IPS-18c (cell line): Measurements from ENCODE around the gene ERP27.

Experiments used
- H3K4me3 ChIP-seq: 2 replicates; pipeline ENCODE4 v1.7.0; 2013; ENCODE audit warnings: low read depth, mild to moderate bottlenecking, low read length, moderate library complexity; ENCODE audit not compliant: insufficient read depth
- H3K9me3 ChIP-seq: one replicate; pipeline ENCODE4 v1.6.1; 2013; ENCODE audit warnings: mild to moderate bottlenecking, low read length, moderate library complexity; ENCODE audit not compliant: control insufficient read depth, insufficient read depth

The ERP27 gene

DNA sequence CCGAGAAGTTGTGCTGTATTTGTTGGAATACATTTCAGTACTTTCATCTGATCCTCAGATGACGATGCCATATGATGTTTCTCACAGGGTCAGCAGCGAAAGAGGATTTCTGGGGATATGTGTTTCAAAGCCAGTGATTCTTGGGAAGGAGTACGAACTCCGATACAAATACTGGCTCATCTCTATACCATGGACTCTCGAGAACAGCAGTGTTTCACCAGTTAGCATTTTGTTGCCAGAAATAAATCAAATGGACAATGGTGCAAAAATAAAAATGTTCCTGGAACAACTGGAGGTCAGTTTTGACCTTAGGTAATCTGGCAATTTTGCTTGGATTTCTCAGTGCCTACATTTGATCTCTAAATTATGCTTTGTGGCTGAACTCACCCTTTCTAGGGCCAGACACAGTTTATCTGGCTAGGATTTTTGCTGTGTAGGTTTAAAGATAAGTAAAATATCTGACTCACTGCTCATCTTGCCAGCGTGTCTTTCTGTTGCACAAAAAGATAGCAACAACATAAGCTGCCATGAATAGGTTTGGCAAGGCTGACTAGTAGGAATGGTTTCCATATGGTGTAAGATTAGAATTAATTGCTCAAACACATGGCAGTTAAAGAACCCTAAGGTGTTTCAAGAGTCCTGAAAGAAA, 41.7 kb downstream of the ERP27 start:
- H3K9me3 ChIP-seq, result no peaks in the 10 kb centered on the region
- no peak overlapping the region for H3K4me3 ChIP-seq

DNA sequence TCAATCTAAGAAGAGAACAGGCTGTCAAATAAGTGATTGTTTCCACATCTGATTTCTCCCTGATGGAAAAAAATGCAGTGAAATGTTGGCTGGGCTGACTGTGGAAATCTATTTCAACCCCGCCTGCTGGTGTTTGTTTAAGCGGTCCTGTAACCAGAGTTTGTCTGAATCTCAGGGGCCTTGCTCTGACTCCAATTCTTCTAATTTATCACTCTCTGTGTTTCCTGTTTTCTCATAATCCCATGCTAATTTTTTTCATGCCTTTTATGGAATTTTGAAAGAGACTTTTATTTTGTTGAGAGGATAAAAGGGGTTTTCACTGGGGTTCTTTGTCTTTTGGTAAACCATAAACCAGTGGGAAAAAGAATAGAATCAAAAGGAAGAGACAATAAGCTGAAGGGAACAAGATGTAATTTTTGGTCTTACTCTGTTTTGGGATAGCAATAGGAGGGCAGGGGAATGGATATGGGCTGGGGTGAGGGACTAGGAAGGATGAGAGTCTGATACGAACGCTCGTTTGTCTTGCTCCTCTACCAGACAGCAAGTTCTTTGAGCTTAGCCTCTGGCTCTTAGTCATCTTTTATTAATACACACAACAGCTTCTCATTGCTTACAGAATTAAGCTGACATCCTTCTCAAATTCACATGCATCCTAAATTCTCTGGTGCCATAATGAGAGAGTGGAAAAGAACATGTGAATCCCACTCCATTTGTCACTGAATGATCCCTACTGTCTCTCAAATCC, 44.7 kb downstream of the ERP27 start:
- H3K9me3 ChIP-seq, result no peaks in the 10 kb centered on the region
- no peak overlapping the region for H3K4me3 ChIP-seq

GRCh38 chr12:14892726-14893505, 45.4 kb downstream of the ERP27 start:
- no peaks in the 10 kb centered on the region for H3K9me3 ChIP-seq
- no peak overlapping the region for H3K4me3 ChIP-seq

DNA sequence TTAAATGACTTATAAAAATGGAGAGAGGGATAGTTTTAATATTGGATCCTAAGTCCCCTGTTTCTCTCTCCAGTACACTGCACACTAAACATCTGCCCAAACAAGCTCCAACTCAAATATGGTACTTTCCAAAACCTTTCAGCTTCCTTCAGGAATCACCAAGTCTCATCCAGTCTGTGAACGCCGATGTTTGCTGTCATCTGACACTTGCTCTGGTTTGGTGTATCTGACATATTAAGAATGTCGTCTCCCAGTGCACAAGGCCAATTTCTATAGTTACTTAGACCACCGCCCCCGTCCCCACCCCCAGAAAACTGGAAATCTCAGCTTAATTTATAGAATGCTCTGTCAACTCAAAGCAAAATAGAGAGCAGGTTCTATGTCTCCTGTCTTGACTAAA, 47.6 kb downstream of the ERP27 start:
- Histone ChIP-seq H3K9me3 (no peaks in the 10 kb centered on the region), H3K4me3 (no peak overlapping the region)

GRCh38 chr12:14886271-14886670, 52.1 kb downstream of the ERP27 start:
- Histone ChIP-seq H3K4me3 (no peak overlapping the region), H3K9me3 (no peaks in the 10 kb centered on the region)

GRCh38 chr12:14885718-14886221, 52.6 kb downstream of the ERP27 start, which contains the start of gene MGP:
Gene MGP (minus strand): TSS chr12:14885854. CDS start chr12:14885791, 63 bp downstream.
- Histone ChIP-seq H3K9me3 (no peaks in the 10 kb centered on the region), H3K4me3 (no peak within 1 kb of the TSS)

DNA sequence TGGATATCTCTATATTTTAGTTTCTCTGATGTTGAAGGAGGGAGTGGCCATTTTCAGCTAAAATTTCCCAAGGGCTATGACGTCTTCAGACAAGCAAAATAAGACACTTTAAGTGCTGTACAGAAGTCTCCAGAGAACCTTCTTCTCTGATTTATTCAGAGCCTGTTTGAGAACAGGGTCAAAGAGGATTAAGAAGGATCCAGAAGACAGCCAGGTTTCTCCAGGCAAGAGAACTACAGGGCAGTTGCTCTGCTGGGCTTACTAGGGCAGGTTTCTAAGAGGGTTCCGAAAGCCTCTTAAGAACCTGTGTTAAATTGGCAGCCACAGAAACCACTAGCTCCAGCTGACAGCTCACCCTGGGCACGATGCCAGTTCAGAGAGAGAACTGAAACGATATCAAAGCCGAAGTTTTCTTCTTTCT, 53.9 kb downstream of the ERP27 start:
- H3K4me3 ChIP-seq, result no peak overlapping the region

DNA sequence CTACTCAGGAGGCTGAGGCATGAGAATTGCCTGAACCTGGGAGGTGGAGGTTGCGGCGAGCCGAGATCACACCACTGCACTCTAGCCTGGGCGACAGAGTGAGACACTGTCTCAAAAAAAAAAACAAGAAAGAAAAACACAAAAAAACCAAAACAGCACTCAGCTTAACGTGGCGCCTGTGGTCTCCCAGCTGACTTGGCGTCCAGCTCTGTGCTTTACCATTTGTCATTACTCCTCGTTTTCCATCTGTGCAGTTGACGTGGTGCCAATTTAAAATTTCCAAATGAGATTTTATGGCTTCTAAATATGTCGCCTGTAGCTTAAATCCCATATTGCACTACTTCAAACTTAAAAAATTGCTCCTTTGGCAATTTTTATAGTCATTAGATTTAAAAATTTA, 54.7 kb downstream of the ERP27 start:
- H3K4me3 ChIP-seq, result no peak overlapping the region
- H3K9me3 ChIP-seq, result no peaks in the 10 kb centered on the region

More for the DNA sequence above, 53.9 kb downstream of the ERP27 start:
- H3K9me3 ChIP-seq, result no peaks in the 10 kb centered on the region

- H3K4me3 ChIP-seq, result no peak overlapping the region
- H3K9me3 ChIP-seq, result no peaks in the 10 kb centered on the region
Observed at GRCh38 chr12:14880890-14881453, 57.4 kb downstream of the ERP27 start.

GRCh38 chr12:14879222-14879933, 59.0 kb downstream of the ERP27 start:
- H3K9me3 ChIP-seq, result no peaks in the 10 kb centered on the region
- no peak overlapping the region for H3K4me3 ChIP-seq

DNA sequence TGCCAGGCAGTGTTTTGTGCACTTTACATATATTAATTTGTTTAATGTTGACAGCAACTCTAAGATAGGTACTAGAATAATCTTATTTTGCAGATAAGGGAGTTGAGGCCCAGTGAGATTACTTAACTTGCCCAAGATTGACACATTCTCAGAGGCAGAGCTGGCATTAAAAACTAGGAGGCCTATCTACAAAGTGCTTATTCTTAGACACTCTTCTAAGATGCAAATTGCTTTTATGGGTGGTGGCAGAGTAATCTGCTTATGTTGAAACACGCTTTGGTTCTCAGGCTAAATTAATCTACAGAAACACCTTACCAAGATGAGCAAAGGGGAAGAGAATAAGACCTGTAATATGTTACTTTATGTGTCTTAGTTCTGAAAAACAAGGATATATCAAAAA, 59.8 kb downstream of the ERP27 start:
- Histone ChIP-seq H3K9me3 (no peaks in the 10 kb centered on the region), H3K4me3 (no peak overlapping the region)

GRCh38 chr12:14876833-14877232, 61.5 kb downstream of the ERP27 start:
- H3K4me3 ChIP-seq, result no peak overlapping the region
- H3K9me3 ChIP-seq, result no peaks in the 10 kb centered on the region

DNA sequence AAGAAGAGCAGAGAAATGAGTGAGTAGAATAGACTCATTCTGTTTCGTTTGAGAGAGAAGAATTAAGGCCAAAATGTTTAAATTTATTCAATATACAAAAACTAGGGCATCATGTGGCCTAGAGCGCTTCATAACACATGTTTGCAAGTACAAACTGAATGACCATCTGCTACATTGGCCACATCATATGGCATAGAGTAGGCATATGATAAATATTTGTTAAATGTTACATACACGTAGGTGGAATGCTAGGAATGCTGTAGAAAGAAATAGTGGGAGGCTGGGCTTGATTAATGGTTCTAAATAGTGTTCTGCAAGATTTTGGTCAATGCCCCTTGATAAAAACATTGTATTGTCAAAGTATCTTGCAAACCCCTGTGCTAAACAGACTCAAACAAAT, 63.5 kb downstream of the ERP27 start:
- Histone ChIP-seq H3K9me3 (no peaks in the 10 kb centered on the region), H3K4me3 (no peak overlapping the region)

- Histone ChIP-seq H3K4me3 (no peak overlapping the region), H3K9me3 (no peaks in the 10 kb centered on the region)
Observed at GRCh38 chr12:14873440-14874185, 64.7 kb downstream of the ERP27 start.

DNA sequence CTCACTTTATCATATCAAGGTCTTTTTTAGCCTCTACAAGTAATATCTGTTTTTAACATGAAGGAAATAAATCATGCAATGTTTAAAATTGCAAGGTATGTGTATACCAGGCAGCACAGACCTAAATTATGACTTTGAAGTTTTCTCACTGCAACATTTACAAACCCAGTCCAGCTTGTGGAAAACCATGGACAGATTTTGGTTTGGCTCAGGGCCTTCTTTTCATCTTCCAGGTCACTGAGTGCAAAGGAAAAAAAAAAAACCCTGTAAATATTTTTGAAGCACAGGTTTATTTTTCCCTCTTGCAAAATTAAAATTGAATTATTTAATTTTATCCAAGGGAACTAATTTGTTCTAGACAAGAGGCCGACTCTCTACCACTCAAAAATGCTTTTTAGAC, 66.5 kb downstream of the ERP27 start:
- H3K4me3 ChIP-seq, result no peak overlapping the region
- peaks cover 3% of the 10 kb centered on the region for H3K9me3 ChIP-seq

- Histone ChIP-seq H3K9me3 (peaks cover 4% of the 10 kb centered on the region), H3K4me3 (no peak overlapping the region)
Observed at GRCh38 chr12:14871247-14871646, 67.1 kb downstream of the ERP27 start.
